ENCODE results near the gene CDK18.

- TF ChIP-seq CTCF (IDR thresholded peaks at IDR 0.05): peak; percentile 73 to 79 (median 75)
- TF ChIP-seq POLR2AphosphoS5 (IDR thresholded peaks at IDR 0.05; ENCODE audit: insufficient read depth in 1 of 2, low read depth in 1 of 2): no peak
- TF ChIP-seq POLR2A (IDR thresholded peaks at IDR 0.05): no peak
These were observed 19.7 kb downstream of the CDK18 start for GRCh38 chr1:205523891-205524793.
